ENCODE data around the gene IFNLR1. TPM values are rescaled to one million over a fixed set of nuclear protein-coding genes. Genes with fewer than 3 reads are reported as not detected.

IFNLR1 gene
- total RNA-seq, 4 donors from 2014 or later = 0.93 to 2.8 (median 1.2) TPM

DNA sequence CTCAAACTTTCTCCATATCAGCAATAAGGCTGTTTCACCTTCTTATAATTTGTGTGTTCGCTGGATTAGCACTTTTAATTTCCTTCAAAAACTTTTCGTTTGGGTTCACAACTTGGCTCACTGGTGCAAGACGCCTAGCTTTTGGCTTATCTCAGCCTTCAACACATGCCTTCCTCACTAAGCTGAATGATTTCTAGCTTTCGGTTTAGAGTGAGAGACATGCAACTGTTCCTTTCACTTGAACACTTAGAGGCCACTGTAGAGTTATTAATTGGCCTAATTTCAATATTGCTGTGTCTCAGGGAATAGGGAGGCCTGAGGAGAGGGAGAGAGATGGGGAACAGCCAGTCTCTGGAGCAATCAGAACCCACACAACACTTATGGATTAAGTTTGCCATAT is 41.2 kb upstream of the IFNLR1 start:
- Histone ChIP-seq H3K36me3 (no peaks in the 10 kb centered on the region), H3K27me3 (peaks cover 17% of the 10 kb centered on the region), H3K9me3 (no peaks in the 10 kb centered on the region), H3K4me1 (no peaks in the 10 kb centered on the region), H3K27ac (no peak overlapping the region), H3K4me3 (no peak overlapping the region)
- no peak for ATAC-seq
- TF ChIP-seq POLR2AphosphoS5 (IDR thresholded peaks at IDR 0.05) (no peak), POLR2A (IDR thresholded peaks at IDR 0.05) (no peak), EP300 (IDR thresholded peaks at IDR 0.05) (no peak)
- TF ChIP-seq, protein P1, sequence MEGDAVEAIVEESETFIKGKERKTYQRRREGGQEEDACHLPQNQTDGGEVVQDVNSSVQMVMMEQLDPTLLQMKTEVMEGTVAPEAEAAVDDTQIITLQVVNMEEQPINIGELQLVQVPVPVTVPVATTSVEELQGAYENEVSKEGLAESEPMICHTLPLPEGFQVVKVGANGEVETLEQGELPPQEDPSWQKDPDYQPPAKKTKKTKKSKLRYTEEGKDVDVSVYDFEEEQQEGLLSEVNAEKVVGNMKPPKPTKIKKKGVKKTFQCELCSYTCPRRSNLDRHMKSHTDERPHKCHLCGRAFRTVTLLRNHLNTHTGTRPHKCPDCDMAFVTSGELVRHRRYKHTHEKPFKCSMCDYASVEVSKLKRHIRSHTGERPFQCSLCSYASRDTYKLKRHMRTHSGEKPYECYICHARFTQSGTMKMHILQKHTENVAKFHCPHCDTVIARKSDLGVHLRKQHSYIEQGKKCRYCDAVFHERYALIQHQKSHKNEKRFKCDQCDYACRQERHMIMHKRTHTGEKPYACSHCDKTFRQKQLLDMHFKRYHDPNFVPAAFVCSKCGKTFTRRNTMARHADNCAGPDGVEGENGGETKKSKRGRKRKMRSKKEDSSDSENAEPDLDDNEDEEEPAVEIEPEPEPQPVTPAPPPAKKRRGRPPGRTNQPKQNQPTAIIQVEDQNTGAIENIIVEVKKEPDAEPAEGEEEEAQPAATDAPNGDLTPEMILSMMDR (IDR thresholded peaks at IDR 0.05) = no peak
- 73 to 85% methylated on average over 2 to 4 of the region's 4 CpGs for WGBS, 2 donors (ENCODE audit: low coverage in 1 of 2)

DNA sequence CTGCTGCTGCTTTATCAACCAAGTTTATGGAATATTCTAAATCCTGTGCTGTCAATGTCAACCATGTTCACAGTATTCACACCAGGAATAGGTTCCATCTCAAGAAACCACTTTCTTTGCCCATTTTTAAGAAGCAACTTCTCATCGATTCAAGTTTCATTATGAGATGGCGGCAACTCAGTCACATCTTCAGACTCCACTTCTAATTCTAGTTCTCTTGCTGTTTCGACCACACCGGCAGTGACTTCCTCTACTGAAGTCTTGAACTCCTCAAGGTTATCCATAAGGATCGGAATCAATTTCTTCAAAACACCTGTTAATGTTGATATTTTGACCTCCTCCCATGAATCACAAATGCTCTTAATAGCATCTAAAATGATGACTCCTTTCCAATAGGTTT is 39.7 kb upstream of the IFNLR1 start:
- TF ChIP-seq EP300 (IDR thresholded peaks at IDR 0.05) = no peak
- TF ChIP-seq POLR2AphosphoS5 (IDR thresholded peaks at IDR 0.05) = no peak
- TF ChIP-seq, protein P1 (IDR thresholded peaks at IDR 0.05) = no peak
- TF ChIP-seq POLR2A (IDR thresholded peaks at IDR 0.05) = no peak
- no peak overlapping the region for H3K4me3 ChIP-seq
- H3K4me1 ChIP-seq = no peaks in the 10 kb centered on the region
- H3K36me3 ChIP-seq = no peaks in the 10 kb centered on the region
- no peak overlapping the region for H3K27ac ChIP-seq
- no peaks in the 10 kb centered on the region for H3K9me3 ChIP-seq
- ATAC-seq = no peak
- peaks cover 25% of the 10 kb centered on the region for H3K27me3 ChIP-seq
- 76 to 96% methylated on average over 4 to 5 of the region's 5 CpGs for WGBS, 2 donors (ENCODE audit: low coverage in 1 of 2)

DNA sequence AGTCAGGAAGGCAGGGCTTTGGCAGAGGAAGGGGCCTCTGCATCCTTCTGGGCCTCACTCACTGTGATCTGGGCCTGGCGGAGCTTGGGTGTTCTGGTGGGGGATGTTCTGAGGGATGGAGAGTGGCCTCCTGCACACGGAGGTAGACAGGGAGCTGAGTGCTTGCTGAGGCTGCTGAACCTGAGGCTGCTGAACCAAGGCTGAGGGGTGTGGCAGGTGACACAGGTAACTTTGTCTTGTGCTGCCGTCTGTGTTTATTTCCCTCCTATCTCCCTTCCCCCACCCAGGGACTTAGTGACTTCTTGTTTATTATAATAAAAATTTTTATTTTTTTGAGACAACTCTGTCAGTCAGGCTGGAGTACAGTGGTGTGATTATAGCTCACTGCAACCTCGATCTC is 37.7 kb upstream of the IFNLR1 start:
- WGBS, 2 donors (ENCODE audit: low coverage in 1 of 2) = 81 to 92% methylated on average over 2 to 3 of the region's 4 CpGs
- TF ChIP-seq POLR2A (IDR thresholded peaks at IDR 0.05) = no peak
- no peak for TF ChIP-seq POLR2AphosphoS5 (IDR thresholded peaks at IDR 0.05)
- TF ChIP-seq EP300 (IDR thresholded peaks at IDR 0.05) = no peak
- TF ChIP-seq, protein P1 (IDR thresholded peaks at IDR 0.05) = no peak
- Histone ChIP-seq H3K27me3 (peaks cover 41% of the 10 kb centered on the region), H3K4me1 (no peaks in the 10 kb centered on the region), H3K4me3 (no peak overlapping the region), H3K9me3 (no peaks in the 10 kb centered on the region), H3K27ac (no peak overlapping the region), H3K36me3 (no peaks in the 10 kb centered on the region)
- ATAC-seq = no peak

DNA sequence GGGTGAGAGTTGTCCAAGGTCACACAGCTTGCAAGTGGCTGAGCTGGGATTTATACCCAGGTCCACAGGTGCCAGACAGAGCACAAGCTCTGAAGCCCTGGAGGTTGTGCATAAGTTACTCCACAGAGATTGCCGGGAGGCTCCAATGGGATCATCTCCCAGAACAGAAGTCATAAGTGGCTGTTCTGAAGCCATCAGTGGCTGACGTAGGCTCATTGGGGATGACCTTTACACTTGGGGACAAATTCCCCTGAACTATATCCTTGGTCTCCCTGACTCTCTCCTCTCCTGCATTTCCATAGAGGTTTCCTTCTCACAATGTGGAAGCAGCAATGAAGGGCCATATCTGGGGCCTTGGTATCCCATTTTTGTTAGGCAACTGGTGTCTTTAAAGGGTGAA is 37.0 kb upstream of the IFNLR1 start:
- Histone ChIP-seq H3K9me3 (no peaks in the 10 kb centered on the region), H3K27me3 (peaks cover 47% of the 10 kb centered on the region), H3K4me3 (no peak overlapping the region), H3K27ac (no peak overlapping the region), H3K4me1 (no peaks in the 10 kb centered on the region), H3K36me3 (no peaks in the 10 kb centered on the region)
- no CpG with 5 or more reads among the region's 2 CpGs for WGBS, 2 donors (ENCODE audit: low coverage in 1 of 2)
- ATAC-seq = no peak
- TF ChIP-seq POLR2AphosphoS5 (IDR thresholded peaks at IDR 0.05) (no peak), EP300 (IDR thresholded peaks at IDR 0.05) (no peak), POLR2A (IDR thresholded peaks at IDR 0.05) (no peak)
- TF ChIP-seq, protein P1 (IDR thresholded peaks at IDR 0.05) = no peak

DNA sequence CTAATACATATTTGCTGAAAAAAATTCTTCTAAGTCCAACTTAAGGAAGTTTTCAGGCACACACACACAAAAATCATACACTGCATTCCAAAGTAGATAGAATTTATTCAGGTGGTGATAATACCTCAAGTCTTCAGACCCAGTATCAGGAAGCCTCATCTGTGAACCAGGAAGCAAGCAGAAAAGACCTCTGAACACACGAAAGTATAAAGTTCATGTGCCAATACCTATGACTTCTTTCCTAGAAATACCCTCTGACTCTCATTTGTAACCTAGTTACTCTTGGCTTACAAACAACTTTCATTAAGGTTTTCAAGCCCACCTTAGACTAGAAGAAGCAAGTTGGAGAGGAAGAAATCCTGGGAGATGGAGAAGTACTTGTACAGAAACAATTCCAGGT is 35.7 kb upstream of the IFNLR1 start:
- no peak for ATAC-seq
- Histone ChIP-seq H3K36me3 (no peaks in the 10 kb centered on the region), H3K27ac (no peak overlapping the region), H3K9me3 (no peaks in the 10 kb centered on the region), H3K4me1 (no peaks in the 10 kb centered on the region), H3K27me3 (peaks cover 57% of the 10 kb centered on the region), H3K4me3 (no peak overlapping the region)
- WGBS, 2 donors (ENCODE audit: low coverage in 1 of 2) = 70 to 83% methylated on average over 1 of the region's 1 CpG
- no peak for TF ChIP-seq POLR2A (IDR thresholded peaks at IDR 0.05)
